OCI-LY1 (cell line): ENCODE measurements around the gene KLK4.

ENCODE experiments used
- H2AFZ ChIP-seq: fragments of 200-600 bp; sonication (generic), shearing (Covaris generic); 2 replicates; pipeline ENCODE4 v1.6.0; 2014; ENCODE audit warnings: antibody characterized with exemption, mild to moderate bottlenecking, low read length
- H3F3A ChIP-seq: fragments of 200-600 bp; sonication (generic), shearing (Covaris generic); 2 replicates; pipeline ENCODE4 v1.6.0; 2014; ENCODE audit warnings: mild to moderate bottlenecking, antibody characterized with exemption, low read length, moderate library complexity; ENCODE audit not compliant: insufficient read depth
- H3K27ac ChIP-seq: fragments of 200-600 bp; sonication (generic); 2 replicates; pipeline ENCODE4 v1.5.1; 2014; ENCODE audit warnings: low read length, mixed run types, mild to moderate bottlenecking, low read depth; ENCODE audit not compliant: poor library complexity, severe bottlenecking
- H3K27me3 ChIP-seq: fragments of 200-600 bp; sonication (generic); 2 replicates; pipeline ENCODE4 v1.6.0; 2014; ENCODE audit warnings: antibody characterized with exemption, mild to moderate bottlenecking, low read length, moderate library complexity; ENCODE audit not compliant: insufficient read depth
- H3K36me3 ChIP-seq: fragments of 200-600 bp; sonication (generic); 2 replicates; pipeline ENCODE4 v1.6.1; 2014; ENCODE audit warnings: mild to moderate bottlenecking, antibody characterized with exemption, low read length, moderate library complexity, mixed read lengths; ENCODE audit not compliant: insufficient read depth
- H3K4me1 ChIP-seq: fragments of 200-600 bp; sonication (generic); 2 replicates; pipeline ENCODE4 v1.5.1; 2014; ENCODE audit warnings: mild to moderate bottlenecking, low read length, moderate library complexity; ENCODE audit not compliant: insufficient read depth, severe bottlenecking
- H3K4me2 ChIP-seq: fragments of 200-600 bp; sonication (generic), shearing (Covaris generic); 2 replicates; pipeline ENCODE4 v1.6.1; 2014; ENCODE audit warnings: low read length
- H3K4me3 ChIP-seq: fragments of 200-600 bp; sonication (generic); 2 replicates; pipeline ENCODE4 v1.5.1; 2014; ENCODE audit warnings: low read length, low read depth, mild to moderate bottlenecking, mixed read lengths; ENCODE audit not compliant: poor library complexity, severe bottlenecking
- H3K79me2 ChIP-seq: fragments of 200-600 bp; shearing (Covaris generic); 2 replicates; pipeline ENCODE4 v1.6.1; 2016; ENCODE audit warnings: mixed run types, low read length, mixed read lengths; ENCODE audit not compliant: insufficient read depth
- H3K9ac ChIP-seq: fragments of 200-600 bp; sonication (generic), shearing (Covaris generic); 2 replicates; pipeline ENCODE4 v1.6.1; 2014; ENCODE audit warnings: mild to moderate bottlenecking, low read length, mixed read lengths
- H3K9me2 ChIP-seq: fragments of 200-600 bp; sonication (generic), shearing (Covaris generic); 2 replicates; pipeline ENCODE4 v1.6.1; 2014; ENCODE audit warnings: low read depth, mild to moderate bottlenecking, low read length, mixed read lengths
- H3K9me3 ChIP-seq: fragments of 200-600 bp; shearing (Covaris generic); 2 replicates; pipeline ENCODE4 v1.6.1; 2014; ENCODE audit warnings: low read length, mixed read lengths
- H4K20me1 ChIP-seq: fragments of 200-600 bp; sonication (generic), shearing (Covaris generic); 2 replicates; pipeline ENCODE4 v1.6.0; 2016; ENCODE audit warnings: mild to moderate bottlenecking, low read length; ENCODE audit not compliant: insufficient read depth
- EZH2 ChIP-seq: fragments of 200-600 bp; sonication (generic), shearing (Covaris generic); IDR thresholded peaks from 2 replicates; pipeline ENCODE4 v1.8.0; 2017; ENCODE audit warnings: borderline replicate concordance, mixed run types, mild to moderate bottlenecking, antibody characterized with exemption, low read length, moderate library complexity, mixed read lengths
- TF ChIP-seq, protein P1 (sequence below): fragments of 200-600 bp; sonication (generic), shearing (Covaris generic); IDR thresholded peaks from 2 replicates; pipeline ENCODE4 v1.5.1; 2017; ENCODE audit warnings: mild to moderate bottlenecking, antibody characterized with exemption, low read length, moderate library complexity, mixed read lengths

The KLK4 gene

DNA sequence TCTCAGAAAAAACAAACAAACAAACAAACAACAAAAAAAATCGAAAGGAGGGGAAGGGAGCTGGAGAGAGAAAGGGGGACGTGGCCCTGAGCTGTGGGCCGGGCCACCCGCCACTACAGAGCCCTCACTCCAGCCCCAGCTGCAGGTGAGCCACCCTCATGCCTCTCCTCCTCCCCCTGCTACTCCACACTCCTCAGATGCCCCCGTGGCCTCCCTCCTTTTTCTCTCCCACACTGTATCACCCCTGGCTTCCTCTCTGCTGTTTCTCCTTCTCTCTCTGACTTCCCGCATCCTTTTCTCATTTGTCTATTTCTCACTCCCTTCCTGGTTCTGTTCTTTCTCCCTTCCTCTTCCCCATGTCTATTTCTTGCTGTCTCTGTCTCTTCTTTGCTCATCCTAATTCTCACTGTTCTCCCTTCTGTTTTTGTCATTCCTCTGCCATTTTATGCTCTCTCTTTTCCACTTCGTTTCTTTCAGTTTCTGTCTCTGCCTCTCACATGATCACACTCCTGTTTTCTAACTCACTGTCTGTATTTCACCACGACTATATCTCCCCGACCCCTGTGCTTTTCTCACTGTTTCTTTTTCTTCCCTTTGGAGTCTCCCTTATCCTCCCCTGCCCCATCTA, 35.3 kb downstream of the KLK4 start:
- H3K79me2 ChIP-seq, result no peaks in the 10 kb centered on the region
- TF ChIP-seq, protein P1, sequence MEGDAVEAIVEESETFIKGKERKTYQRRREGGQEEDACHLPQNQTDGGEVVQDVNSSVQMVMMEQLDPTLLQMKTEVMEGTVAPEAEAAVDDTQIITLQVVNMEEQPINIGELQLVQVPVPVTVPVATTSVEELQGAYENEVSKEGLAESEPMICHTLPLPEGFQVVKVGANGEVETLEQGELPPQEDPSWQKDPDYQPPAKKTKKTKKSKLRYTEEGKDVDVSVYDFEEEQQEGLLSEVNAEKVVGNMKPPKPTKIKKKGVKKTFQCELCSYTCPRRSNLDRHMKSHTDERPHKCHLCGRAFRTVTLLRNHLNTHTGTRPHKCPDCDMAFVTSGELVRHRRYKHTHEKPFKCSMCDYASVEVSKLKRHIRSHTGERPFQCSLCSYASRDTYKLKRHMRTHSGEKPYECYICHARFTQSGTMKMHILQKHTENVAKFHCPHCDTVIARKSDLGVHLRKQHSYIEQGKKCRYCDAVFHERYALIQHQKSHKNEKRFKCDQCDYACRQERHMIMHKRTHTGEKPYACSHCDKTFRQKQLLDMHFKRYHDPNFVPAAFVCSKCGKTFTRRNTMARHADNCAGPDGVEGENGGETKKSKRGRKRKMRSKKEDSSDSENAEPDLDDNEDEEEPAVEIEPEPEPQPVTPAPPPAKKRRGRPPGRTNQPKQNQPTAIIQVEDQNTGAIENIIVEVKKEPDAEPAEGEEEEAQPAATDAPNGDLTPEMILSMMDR, result no peak
- no peak for TF ChIP-seq EZH2
- H3K9me3 ChIP-seq, result no peaks in the 10 kb centered on the region
- no peak overlapping the region for H3K9ac ChIP-seq
- no peak overlapping the region for H3K4me3 ChIP-seq
- no peak overlapping the region for H3K27ac ChIP-seq
- H3K27me3 ChIP-seq, result no peaks in the 10 kb centered on the region
- H4K20me1 ChIP-seq, result no peaks in the 10 kb centered on the region
- no peaks in the 10 kb centered on the region for H3K9me2 ChIP-seq
- H3K4me2 ChIP-seq, result no peak overlapping the region
- no peak overlapping the region for H2AFZ ChIP-seq
- no peaks in the 10 kb centered on the region for H3K4me1 ChIP-seq
- no peaks in the 10 kb centered on the region for H3K36me3 ChIP-seq
- H3F3A ChIP-seq, result no peaks in the 10 kb centered on the region

DNA sequence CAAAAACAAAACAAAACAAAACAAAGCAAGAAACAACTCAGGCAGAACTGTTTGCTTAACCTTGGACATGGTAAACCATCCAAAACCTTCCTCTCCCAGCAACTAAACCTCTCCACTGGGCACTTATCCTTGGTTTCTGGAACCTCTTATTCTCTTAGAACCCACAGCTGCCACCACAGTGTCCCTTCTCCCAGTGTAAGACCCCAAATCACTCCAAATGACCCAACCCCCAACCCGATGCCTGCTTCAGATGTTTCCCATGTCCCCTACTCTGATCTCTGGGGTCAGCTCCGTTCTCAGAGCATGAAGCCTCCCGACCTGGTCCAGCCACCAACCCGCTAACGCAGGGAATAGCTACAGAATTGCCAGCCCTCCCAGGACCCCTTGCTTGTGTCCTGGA, 37.0 kb downstream of the KLK4 start:
- no peaks in the 10 kb centered on the region for H3K4me1 ChIP-seq
- H3K27ac ChIP-seq, result no peak overlapping the region
- H3K4me3 ChIP-seq, result no peak overlapping the region
- no peaks in the 10 kb centered on the region for H3K9me3 ChIP-seq
- no peaks in the 10 kb centered on the region for H3K36me3 ChIP-seq
- H3K9me2 ChIP-seq, result no peaks in the 10 kb centered on the region
- TF ChIP-seq, protein P1, result no peak
- H3K9ac ChIP-seq, result no peak overlapping the region
- no peaks in the 10 kb centered on the region for H3K27me3 ChIP-seq
- no peaks in the 10 kb centered on the region for H4K20me1 ChIP-seq
- H3K79me2 ChIP-seq, result no peaks in the 10 kb centered on the region
- no peak overlapping the region for H3K4me2 ChIP-seq
- no peaks in the 10 kb centered on the region for H3F3A ChIP-seq
- H2AFZ ChIP-seq, result no peak overlapping the region

DNA sequence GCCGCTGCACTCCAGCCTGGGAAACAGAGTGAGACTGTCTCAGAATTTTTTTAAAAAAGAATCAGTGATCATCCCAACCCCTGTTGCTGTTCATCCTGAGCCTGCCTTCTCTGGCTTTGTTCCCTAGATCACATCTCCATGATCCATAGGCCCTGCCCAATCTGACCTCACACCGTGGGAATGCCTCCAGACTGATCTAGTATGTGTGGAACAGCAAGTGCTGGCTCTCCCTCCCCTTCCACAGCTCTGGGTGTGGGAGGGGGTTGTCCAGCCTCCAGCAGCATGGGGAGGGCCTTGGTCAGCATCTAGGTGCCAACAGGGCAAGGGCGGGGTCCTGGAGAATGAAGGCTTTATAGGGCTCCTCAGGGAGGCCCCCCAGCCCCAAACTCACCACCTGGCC, 38.1 kb downstream of the KLK4 start, which contains the start of gene KLK2:
KLK2 (plus strand) TSS at position 384 of the 400 bp plus-strand sequence. CDS start 35 bp downstream, outside the sequence.
- H3K4me3 ChIP-seq, result no peak within 1 kb of the TSS
- no peaks in the 10 kb centered on the region for H3K36me3 ChIP-seq
- H3K9me2 ChIP-seq, result no peaks in the 10 kb centered on the region
- no peak within 1 kb of the TSS for H3K9ac ChIP-seq
- H3K27ac ChIP-seq, result no peak within 1 kb of the TSS
- no peaks in the 10 kb centered on the region for H3K4me1 ChIP-seq
- no peaks in the 10 kb centered on the region for H4K20me1 ChIP-seq
- H2AFZ ChIP-seq, result no peak within 1 kb of the TSS
- TF ChIP-seq, protein P1, result no peak
- TF ChIP-seq EZH2, result no peak
- H3F3A ChIP-seq, result no peaks in the 10 kb centered on the region
- no peak within 1 kb of the TSS for H3K4me2 ChIP-seq
- H3K27me3 ChIP-seq, result no peaks in the 10 kb centered on the region
- no peaks in the 10 kb centered on the region for H3K9me3 ChIP-seq
- H3K79me2 ChIP-seq, result no peaks in the 10 kb centered on the region
